Ramos (cell line): ENCODE measurements around the gene SLC26A1.

Source experiments
- in situ Hi-C: fragments of 300-500 bp; cut with MboI; formaldehyde crosslinking; loops from one replicate; pipeline ENCODE4 v1.14.3; 2022; ENCODE audit warnings: low sequenced_read_pairs; ENCODE audit not compliant: unreplicated experiment

Gene SLC26A1

DNA sequence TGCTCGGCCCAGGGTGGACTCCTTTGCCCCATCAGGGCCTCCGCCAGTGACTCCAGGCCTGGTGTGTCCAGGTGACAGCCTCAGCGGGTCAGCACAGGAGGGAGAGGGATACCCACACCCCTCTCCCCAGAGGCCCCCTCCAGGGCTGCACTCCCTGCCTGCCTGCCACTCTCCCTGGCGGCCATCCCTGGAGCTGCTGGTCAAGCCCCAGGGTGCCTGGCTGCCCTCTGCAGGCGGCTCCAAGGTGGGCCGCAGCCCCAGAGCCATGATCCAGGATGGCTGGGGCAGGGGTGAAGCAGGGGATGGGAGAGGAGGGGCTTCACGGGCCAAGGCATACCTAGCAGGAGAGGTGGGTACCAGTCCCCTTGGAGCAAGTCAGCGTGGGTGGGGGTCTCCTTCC lies 22.0 kb upstream of the SLC26A1 start:
- in situ Hi-C loops, result no loop called here

DNA sequence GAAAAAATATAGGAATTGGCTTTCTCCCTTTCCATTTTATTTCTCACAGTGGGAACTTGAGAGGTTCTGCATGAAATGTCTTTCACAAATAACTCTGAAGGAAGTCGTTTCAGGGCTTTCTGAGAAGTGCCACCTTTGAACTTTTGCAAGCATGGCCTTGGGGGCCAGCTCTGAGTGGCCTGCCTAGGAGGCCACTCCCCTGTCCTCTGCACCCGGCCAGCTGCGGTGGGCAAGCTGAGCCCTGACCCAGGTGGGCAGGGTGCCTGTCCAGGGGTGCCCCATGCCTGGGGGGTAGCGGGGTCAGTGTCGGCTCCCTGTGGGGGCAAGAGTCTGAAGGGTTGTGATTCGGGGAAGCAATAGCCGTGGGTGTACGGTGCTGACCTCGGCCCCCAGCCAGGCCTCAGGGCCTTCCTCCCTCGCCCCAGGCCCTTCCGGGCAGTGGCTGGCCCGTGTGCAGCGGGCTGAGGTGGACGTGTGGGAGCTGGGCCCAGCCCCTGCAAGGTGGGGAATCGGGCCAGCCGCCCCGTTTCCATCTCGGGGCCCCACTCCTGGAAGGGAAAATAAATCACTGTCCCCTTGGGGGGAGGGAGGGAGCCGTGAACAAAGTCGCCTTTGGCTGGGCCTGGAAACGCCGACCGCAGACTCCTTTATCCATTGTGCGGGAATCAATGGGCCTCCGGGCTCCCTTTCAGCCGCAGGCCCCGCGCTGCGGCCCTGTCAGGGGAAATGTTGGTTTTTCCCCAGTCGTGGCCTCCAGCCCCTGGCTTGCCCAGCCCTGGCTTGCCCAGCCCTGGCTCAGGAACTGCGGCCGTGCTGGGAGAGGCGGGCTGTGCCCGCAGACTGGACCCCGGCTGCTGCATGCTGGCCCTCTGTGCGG lies 21.3 kb upstream of the SLC26A1 start:
- in situ Hi-C loops, result no loop called here

DNA sequence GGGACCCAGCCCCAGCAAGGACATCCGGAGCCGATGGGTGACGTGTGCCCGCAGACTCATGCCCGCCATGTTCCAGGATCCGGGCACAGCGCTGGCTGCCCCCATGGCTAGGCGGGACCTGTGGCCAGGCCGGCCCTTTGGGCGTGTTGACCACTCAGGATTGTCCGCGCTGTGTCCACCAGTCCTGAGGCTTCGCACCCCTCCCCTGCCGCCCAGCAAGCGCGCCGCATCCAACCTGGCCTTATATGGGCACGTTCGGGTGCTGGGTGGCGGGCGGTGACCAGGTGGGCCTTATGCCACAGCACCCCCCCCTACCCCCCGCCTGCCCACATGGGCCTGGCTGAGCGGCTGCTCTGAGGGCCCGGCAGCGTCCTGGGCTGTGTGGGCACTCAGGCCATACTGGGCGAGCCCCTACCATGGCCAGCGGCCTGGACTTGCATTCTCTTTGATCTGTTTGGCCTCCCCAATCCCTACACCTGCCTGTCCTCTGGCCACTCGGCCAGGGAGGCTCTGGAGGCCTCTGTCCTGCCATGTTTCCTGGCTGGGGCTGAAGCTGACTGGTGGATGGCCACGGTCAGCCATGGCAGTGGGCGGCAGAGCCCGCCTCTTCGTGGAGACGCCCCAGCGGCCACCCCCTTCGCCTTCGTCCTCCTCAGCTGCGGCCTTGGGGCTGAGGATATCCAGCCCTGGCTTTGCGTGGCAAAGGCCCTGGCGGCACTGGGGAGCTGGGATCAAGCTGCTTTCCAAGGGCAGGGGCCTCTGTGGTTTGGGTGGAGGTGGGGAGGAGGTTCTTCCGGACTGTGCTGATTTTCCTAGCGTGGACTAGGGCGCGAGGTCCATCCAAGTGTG lies 20.2 kb upstream of the SLC26A1 start:
- in situ Hi-C loops, result no loop called here

DNA sequence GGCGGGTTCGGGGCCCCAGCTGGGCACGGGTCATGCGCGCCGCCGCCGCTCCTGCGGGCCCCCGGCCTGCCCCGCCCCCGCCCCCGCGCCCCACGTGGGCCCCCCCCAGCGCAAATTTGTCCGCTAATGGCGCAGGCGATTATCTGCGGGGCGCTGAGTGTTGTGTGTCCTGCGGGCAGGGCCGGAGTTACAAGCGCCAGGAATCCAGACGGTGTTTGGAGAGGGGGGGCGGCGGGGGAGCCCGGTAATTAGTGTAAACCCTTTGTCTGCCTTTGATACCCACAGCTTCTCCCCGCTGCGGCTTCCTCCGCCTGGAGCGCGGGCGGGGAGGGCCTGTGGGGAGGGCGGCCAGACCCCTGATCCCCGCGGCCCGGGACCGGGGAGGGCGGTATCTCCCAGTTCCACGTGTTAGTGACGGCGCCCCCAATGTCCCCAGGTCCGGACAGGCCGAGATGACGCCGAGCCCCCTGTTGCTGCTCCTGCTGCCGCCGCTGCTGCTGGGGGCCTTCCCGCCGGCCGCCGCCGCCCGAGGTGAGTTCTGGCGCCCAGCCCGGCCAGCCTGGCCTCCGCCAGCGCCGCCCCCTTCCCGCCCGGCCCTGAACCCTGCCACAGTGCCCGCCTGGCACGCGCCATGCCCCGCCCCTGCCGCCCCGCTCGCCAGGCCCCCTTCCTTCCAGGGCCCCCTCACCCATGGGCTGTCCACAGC lies 19.0 kb upstream of the SLC26A1 start:
- in situ Hi-C loops, result no loop called here

DNA sequence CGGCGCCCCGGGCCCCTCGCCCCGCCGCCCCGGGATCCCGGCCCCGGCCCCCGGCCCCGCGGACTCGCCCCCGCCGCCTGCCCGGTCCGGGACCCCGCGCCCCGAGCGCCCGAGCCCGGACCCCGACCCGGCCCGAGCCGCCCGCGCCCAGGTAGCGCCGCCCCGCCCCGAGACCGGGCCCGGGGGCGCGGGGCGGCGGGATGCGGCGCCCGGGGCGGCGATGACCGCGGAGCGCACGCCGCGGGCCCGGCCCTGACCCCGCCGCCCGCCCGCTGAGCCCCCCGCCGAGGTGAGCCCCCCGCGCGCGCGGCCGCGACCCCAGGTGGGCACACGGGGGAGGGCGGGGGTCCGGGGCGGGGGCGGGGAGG lies 18.4 kb upstream of the SLC26A1 start:
- in situ Hi-C loops, result no loop called here

DNA sequence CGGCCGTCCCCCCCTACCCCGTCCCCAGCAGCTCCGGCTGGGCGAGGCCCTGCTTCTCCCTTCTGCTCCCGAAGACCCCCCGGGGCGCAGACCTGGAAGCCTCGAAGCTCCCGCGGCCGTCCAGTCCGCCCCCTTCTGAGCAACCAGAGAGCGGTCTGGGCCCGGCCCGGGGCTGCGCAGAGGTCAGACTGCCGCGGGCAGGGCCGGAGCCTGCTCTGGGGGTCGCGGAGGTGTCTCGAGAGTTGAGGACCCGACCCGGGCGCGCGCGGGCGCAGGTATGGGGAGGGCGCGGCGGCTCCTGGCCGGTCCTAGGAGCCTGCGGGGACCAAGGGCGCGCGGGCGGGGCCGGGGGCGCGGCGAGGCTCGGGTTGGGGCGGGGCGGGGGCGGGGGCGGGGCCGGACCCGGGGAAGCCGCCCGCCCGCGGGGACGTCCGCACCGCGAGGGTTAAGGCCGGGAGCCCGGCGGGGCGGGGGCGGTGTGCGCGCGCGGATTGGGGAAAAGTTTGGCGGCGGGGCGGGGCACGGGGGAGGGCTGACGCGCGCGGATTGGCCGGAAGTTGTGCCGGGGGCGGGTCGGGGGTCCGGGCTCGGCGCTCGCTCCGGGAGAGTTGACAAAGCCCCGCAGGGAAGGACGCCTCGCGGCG lies 17.9 kb upstream of the SLC26A1 start, which contains the start of gene FGFRL1:
TSS of gene FGFRL1 (plus strand) at position 605 of the 644 bp plus-strand sequence. CDS start 860 bp downstream, outside the sequence.
- in situ Hi-C loops, result no loop called here

DNA sequence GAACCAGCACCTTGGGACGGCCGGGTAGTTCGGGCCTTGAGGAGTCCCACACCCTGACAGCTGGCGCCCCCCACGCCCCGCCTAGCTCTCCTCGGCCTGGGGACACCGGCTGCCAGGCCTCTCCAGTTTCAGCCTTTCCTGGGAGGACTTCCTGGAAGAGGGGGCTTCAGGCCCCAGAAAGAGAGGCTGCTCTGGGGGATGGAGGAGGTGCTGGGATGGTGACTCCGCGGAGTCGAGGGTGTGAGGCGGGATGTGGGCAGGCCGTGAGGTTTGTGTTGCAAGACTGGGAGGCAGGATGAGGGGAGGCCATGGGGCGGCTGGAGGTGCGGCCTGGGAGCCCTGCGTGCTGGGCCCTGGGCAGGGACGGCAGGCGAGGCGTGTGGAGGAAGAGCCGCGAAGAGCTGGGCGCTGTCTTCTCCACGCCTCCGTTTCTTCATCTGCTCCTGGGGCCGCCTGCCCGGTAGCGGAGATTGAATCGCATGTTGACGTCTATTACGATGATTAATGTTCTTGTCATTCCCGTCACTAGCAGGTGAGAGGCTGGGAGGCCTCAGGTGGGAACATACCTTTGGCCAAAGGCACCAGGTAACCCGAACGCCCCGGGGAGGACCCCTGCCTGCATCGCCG lies 17.3 kb upstream of the SLC26A1 start:
- in situ Hi-C loops, result no loop called here

DNA sequence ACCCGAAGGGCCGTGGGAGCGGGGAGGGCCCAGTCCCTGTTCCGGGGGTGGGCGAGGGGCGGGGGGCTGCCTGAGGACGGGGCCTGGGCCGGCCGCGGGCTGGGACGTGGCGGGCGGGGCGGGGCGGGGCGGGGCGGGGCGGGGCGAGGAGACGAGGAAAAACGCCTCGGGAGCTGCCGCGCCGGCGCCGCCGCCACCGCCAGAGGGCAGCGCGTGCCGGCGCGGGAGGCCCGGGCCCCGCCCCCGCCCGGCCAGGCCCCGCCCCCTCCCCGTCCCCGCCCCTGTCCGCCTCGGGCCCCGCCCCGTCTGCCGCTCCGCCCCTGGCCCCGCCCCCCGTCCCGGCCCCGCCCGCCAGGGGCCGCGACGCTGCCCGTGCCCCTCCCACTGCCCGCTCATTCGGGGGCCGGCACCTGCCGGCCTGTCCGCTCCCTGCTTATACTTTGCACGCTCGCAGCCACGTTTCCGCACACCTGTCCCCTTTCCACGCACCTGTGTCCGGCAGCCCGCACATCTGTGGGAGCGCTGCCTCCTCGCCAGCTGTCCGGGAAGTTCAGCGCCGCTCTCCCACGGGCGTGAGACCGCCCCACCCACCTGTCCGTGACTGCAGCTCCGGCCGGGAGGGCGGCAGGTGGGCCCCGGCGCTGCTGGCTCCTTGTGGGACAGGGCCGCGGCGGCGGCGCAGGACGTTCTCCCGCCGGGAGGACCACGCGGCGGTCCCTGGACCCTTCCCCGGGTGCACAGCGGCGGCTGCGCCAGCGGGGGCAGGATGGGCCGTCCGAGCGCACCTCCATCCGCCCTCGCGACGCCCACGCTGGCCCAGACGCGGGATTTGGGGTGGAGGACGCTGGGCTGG lies 16.6 kb upstream of the SLC26A1 start:
- in situ Hi-C loops, result no loop called here

DNA sequence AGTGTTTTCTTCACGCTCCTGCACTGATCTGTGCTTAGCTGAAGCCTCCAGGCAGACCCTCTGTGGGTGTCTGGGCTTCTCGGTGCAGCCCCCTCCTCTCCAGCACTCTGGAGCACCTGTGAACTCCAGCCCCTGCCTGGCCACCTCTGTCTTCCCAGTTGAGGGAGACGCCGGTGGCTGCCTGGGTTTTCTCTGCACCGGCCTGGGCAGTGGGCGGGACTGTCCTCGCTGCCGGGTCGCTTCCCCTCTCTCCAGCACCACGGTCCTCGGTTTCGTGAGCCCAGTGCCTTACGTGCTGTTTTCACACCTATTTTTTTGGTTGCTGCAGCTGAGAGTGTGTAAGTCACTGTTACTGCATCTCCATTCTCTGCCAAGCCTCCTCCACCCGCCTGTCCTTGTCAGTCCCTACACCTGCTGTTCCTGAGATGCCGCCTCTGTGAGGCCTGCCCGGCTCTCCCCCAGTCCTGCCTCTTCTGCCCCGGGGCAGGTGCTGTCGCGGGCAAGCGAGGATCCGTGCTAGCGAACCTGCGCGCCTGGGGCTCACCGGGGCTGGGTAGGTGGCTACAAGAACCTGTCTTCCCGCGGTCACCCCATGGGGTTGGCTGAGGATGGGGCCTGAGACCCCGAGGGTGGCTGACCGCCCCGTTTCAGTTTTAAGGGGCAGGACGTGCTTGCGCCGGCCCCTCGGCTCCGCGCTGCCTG lies 15.8 kb upstream of the SLC26A1 start:
- in situ Hi-C loops, result no loop called here

DNA sequence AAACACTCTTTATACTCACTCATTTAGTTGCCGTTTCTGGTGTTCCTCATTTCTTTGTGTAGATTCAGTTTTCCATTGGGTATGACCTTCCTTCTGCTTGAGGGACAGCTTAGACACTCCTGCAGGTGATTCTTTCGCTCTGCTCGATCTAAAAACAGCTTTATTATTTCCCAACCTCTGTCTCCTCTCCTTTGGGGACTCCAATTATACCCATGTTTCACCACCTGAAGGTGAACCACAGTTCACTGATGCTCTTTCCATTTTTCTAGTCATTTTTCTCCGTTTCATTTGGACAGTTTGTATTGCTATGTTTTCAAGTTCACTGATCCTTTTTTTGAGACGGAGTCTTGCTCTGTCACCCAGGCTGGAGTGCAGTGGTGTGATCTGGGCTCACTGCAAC lies 13.7 kb upstream of the SLC26A1 start:
- in situ Hi-C loops, result no loop called here

DNA sequence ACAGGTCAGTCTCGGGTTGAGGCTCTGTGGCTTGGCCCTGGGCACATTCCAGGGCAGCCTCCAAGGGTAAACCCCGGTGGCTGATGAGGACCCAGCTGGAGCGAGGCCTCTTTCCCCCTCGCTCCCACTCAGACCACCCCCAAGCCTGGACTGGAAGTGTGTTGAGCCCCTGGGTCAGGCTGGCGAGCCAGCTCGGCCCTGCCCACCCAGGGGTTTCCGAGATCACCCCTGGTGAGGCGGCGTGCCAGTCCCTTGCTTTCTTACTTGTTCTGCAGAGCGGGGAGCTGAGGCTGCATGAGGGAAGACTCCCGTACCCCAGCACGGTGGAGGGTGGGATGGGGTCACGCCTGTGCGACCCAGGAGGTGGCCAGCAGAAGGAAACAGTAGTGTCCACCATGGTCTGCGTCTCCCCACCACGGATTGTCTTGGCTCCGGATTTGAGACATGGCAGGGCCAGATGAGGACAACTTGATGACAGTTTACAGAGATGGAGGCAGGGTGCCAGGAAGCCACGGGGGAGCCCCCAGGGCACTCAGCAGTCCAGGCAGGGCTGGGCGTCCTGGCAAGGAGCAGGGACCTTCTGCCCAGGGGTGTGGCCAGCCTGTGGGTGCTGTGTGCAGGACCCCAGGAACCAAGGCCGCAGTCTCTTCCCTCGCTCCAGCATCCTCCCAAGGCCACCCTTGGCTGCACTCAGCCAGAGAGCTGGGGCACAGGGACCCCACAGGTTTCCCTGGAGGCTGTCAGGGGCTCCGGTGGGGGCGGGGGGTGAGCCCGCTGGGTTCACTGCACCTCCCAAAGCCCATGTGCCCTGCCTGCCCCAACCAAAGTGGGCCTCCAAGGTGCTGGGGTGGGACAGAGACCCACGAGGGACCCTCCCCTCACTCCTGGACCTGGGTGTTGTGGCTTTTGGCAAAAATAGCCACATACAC lies 11.6 kb upstream of the SLC26A1 start:
- in situ Hi-C loops, result no loop called here

DNA sequence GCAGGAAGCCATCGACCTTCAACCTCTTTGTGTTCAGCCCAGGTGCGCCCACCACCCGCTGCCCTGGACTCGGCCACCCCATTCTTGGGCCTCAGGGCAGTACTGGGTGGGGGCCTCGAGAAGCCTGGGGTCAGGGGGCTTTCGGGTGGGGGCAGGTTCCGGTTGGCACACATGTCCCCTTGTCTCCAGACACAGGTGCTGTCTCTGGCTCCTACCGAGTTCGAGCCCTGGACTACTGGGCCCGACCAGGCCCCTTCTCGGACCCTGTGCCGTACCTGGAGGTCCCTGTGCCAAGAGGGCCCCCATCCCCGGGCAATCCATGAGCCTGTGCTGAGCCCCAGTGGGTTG lies 10.8 kb upstream of the SLC26A1 start:
- in situ Hi-C loops, result no loop called here

DNA sequence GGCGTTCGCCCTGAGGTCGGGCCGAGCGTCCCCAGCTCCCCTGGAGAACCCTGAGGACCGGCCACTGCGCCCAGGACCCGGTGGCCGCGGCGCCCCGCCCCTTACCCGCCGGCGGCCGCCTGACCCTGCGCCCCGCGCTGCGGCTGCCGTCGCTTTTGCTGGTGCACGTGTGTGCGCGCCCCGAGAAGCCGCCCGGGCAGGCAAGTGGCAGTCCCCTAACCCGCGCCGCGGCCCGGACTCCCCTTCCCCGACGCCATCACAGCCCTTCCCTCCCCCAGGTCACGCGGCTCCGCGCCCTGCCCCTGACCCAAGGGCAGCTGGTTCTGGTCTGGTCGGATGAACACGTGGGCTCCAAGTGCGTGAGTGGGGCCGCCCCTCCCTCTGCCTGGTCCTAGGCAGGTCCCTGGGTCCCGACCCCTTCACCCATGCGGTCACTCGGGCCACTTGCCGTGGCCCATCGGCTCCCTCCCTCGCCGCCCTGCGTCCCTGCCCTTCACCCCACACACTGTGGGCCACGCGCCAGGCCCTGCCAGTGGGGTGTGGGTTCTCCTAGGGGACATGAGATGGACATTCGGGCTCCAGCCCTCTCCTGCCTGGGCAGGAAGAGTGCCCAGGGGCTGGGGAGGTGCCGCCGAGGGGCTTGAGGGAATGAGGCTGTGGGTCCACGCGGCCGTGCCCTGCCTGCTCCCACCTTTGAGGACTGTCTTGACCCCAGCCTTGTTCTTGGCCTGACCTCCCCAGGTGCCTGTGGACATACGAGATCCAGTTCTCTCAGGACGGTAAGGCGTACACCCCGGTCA lies 10.3 kb upstream of the SLC26A1 start:
- in situ Hi-C loops, result no loop called here

DNA sequence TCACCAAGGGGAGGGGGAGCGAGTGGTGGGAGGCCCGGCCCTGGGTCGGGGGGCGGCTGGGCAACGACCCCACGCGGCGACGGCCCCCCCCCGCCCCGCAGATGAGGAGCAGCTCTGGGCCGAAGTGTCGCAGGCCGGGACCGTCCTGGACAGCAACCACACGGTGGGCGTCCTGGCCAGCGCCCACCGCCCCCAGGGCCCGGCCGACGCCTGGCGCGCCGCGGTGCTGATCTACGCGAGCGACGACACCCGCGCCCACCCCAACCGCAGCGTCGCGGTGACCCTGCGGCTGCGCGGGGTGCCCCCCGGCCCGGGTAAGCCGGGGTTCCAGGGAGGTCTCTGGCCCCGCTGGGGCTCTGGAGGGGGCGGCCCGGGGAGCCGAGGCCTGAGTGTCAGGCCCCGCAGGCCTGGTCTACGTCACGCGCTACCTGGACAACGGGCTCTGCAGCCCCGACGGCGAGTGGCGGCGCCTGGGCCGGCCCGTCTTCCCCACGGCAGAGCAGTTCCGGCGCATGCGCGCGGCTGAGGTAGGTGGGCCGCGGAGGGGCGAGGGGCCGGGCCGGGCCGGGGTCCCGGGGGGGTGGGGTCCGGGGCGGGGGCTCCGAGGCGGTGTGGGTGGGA lies 9.5 kb upstream of the SLC26A1 start:
- in situ Hi-C loops, result no loop called here

DNA sequence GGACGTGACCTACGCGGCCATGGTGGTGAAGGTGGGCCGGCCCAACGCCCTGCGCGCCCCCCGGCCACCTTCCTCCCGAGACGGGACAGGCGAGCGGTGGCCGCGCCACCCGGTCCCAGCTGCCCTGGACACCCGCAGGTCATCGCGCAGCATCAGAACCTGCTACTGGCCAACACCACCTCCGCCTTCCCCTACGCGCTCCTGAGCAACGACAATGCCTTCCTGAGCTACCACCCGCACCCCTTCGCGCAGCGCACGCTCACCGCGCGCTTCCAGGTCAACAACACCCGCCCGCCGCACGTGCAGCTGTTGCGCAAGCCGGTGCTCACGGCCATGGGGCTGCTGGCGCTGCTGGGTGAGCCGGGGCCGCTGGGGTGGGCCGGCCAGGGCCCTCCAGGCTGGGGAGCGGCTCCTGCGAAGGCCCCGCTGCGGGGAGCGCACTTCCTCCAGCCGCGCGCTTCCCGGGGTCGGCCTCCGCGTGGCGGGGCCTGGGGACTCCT lies 9.0 kb upstream of the SLC26A1 start:
- in situ Hi-C loops, result no loop called here

DNA sequence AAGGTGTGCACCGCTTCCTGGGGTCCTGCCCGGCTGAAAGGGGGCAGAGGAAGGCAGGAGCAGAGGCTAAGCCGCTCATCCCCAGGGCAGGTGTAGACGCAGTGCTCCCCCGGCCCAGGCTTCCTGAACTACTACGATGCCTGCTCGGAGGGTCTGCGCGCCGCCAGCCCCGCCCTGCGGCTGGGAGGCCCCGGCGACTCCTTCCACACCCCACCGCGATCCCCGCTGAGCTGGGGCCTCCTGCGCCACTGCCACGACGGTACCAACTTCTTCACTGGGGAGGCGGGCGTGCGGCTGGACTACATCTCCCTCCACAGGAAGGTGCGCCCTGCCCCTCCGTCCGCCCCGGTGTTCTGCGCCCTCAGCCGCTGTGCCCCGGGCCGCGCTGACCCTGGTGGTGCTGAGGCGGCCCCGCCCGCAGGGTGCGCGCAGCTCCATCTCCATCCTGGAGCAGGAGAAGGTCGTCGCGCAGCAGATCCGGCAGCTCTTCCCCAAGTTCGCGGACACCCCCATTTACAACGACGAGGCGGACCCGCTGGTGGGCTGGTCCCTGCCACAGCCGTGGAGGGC lies 8.4 kb upstream of the SLC26A1 start:
- in situ Hi-C loops, result no loop called here
